HUDEP-2 (cell line): ENCODE results near the gene NTM.

Experiments used
- DNase-seq, 76 experiments: peaks; one replicate each; lab custom pipeline; 2025; ENCODE audit not compliant: unreplicated experiment in 76 of 76; lab: John Stamatoyannopoulos, UW

Gene NTM

GRCh38 chr11:131662317-131662972 is 292.0 kb downstream of the NTM start:
- no peak for DNase-seq

DNA sequence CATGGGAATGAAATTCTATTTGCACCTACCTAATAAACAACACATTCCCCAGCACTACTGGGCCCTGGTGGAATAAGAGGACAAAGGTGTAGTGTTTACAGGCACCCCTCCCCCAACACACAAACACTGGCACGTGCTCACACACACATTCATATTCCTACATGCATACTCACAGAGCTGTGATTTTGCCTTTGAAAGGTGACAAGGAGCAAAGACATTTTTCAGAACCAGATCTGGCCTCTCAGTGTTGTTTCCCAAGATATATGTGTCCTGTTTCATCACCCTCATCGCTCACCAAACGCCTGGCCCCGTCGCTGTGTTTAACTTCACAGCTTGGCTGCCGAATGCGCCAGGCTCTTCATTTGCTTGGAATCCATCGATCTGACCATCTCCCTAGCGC is 292.6 kb downstream of the NTM start:
- DNase-seq = no peak

DNA sequence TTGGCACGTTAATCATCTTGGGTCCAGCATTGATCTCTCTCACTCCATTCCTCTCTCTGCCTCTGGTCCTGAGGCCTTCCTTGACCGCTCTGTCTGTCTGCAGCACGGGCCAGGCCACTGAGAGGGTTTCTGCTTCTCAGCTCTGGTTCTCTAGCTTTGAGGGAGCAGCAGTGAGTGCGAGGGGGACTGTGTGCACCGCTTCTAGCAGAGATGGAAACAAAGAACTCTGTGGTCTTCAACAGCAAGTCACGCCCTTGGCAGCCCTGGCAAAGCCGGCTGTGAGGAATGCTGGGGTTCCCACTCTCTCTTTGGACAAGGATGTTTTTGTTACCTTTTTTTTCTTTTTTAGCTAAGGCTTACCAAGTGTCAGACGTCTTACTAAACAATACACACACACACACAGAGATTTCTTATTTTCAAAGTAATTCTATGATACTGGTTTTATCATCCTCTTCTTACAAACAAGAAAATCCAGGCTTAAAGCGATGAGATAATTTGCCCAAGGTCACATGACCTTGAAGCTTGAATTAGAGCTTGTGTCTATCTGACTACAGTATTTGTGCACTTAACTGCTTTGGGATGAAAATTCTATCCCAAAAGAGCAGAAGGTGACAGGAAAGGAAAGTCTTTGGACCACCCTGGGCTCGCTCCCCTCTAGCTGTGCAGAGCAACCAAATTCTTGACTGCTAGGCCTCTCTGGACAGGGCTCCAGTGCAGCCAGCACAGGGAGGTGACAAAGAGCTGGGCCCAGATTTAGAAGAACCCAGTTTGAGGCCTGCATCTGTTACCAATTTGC is 293.2 kb downstream of the NTM start:
- no peak for DNase-seq

- no peak for DNase-seq
These were observed 293.9 kb downstream of the NTM start for GRCh38 chr11:131664293-131664692.

DNA sequence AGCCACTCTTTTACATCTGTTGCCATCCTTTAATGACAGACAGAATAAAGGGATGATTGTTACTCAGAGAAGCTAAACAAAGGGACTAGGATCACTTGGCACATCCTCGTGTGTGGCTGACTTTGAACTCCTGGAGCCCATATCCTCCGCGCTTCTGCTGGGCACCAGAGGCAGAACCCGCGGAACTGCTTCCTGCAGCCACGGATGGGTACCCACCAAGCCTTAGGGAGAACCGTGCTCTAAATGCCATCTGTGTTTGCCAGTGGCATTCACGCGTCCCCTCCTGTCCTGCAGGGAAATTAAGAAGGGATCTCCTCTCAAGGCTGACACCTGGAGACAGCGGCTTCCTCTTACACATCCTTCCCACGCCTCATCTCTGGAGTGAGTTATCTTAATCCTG is 294.4 kb downstream of the NTM start:
- no peak for DNase-seq

- DNase-seq = no peak
These were observed 295.0 kb downstream of the NTM start for GRCh38 chr11:131665344-131665968.

DNA sequence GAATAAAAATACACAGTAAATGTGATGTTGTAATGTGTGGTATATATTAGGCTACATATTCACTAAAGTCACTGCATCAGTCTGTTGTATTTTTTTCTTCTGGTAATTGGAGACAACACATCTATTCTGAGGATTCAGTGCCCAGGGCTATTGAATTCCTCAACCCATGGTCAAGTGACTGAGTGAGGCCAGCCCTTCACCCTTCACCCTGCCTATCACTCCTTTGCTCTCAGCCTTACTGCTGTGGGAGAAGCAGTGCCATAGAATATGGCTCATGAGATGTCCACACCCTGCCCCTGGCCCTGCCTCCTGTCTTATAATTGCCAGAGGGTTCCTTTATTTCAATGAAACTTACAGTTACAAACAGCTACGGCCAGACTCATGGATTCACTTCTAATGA is 295.6 kb downstream of the NTM start:
- no peak for DNase-seq

DNA sequence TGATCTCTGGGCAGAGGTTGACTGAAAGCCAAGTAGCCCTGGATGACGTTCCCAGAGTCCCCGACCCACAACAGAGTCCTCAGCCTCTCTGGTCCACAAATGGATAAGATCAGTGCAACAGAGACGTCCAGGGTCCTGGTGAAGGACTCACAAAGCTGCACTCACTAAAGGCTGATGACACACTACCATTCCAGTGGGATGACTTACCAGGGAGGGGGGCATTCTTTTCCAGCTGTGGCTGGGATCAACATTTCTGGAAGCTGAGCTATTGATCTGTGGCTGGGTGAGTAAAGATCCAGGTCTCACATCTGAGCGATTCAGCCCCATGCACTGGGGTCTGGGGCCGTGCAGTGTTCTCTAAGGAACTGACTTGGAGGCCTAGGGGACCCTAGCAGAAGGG is 296.2 kb downstream of the NTM start:
- DNase-seq = no peak

DNA sequence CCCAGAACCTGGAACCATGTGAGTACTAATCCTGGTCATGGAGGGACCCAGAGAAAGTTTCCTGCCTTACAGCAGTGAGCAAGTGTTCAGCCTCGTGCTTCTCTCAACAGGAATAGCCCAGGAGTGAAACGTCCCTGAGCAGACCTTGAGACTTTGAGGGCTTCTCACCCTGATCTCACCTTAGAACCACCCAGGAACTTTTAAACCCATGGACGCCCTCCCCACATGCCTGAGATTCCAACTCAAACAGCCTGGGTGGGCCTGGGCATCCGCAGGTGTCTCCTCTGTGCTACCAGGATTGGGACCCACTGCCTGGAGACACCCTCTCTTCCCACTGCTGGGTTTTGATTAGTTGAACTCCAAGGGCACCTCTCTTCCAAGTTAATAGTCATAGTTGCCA is 297.2 kb downstream of the NTM start:
- DNase-seq = no peak

DNA sequence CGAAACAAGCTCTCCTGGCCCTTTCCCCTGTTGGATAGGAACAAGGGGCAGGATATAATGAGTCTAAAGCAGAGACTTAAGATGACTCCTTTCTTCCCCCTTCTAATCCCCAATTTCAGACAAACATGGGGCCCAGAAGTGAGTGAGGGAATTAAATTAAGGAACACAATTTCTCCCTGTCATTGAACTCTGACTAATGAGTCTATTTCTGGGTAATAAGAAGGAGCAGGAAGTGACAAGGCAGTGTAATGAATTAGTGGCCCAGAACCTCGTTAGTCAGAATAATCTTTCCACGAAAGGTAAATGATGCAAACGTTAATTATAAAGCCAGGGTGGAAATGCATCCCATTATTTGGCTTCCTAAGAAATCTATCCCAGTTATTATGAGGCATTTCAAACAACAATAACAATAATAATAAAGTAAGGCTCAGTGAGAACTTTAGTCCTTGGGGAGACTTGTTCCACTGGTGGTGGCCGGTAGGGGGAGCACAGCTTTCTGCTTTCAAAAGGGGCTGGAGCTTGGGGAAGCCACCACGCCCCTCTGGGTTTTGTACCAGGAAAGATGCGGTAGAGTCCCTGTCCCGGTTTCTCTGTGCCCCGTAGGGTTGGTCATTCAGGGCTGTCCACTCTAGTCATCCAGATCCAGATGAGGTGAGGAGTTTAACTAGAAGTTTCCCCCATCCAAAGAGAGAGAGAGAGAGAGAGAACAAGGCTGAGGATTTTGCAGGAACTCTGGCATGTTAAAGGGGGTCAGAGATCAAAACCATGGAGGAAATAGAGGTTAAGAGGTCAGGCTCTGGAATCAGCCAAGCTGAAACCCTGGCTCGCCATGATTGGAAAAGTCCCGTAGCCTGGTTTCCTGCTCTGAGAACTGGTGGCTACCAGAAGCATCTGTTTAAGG is 298.3 kb downstream of the NTM start:
- peak in 44 of 76 experiments; percentile 2 to 56 (median 28) for DNase-seq

GRCh38 chr11:131669401-131669780 is 299.0 kb downstream of the NTM start:
- DNase-seq = no peak

DNA sequence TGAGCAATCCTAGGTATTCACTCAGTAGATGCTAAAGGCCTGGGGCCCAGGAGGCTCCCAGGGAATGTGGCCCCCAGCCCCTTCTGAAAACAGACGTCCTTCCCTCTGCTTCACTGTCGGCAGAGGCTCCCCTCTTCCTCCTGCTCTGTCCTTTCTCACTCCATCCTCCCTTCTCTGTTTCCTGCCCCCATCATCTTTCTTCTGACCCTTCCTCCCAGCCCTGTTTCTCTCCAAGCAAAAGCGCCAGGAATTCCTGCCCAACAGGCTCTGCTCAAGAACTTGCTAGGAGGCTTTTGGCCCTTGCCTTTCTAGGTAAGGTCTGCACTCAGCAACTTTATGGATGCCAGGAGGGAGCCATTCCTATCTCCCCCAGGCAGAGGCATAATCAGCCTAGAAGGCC is 300.5 kb downstream of the NTM start:
- no peak for DNase-seq

- no peak for DNase-seq
These were observed 300.9 kb downstream of the NTM start for GRCh38 chr11:131671320-131671719.

DNA sequence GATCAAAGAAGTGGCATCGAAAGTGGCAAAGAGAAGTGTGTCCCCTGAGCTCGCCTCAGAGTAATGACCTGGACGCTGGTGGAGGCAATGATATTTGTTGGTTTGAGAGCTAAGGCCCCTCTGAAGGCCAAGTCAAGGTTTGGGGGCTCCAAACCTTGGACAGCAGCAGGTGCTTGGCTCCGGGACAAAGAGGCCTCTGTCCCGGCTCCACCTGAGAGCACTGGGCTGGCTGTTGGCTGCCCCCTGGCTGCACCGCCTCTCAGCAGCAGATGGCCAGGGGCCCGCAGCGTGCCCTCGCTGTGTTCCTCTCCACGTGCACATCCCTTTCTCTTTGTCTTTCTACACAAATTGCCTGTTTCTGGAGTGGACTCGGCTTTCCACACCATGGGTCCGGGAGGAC is 301.3 kb downstream of the NTM start:
- no peak for DNase-seq

DNA sequence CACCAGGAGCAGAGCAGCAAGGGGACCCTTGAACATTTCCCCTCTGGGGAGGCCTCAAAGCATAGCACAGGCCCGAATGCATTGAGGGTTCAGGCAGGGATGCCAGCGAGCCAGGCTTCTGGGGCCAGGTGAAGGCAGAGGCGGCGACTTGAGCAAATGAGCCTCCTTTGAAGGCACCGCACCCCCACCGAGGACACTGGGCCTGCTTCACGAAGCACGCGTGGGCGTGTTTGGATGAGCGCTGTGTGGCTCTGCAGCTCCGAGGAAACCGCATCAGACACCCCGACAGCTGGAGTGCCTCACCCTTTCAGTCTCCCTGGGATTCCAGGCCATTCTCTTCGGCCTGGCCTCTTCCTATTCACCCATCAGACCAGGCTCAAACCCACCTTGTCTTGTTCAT is 301.8 kb downstream of the NTM start:
- DNase-seq = no peak

DNA sequence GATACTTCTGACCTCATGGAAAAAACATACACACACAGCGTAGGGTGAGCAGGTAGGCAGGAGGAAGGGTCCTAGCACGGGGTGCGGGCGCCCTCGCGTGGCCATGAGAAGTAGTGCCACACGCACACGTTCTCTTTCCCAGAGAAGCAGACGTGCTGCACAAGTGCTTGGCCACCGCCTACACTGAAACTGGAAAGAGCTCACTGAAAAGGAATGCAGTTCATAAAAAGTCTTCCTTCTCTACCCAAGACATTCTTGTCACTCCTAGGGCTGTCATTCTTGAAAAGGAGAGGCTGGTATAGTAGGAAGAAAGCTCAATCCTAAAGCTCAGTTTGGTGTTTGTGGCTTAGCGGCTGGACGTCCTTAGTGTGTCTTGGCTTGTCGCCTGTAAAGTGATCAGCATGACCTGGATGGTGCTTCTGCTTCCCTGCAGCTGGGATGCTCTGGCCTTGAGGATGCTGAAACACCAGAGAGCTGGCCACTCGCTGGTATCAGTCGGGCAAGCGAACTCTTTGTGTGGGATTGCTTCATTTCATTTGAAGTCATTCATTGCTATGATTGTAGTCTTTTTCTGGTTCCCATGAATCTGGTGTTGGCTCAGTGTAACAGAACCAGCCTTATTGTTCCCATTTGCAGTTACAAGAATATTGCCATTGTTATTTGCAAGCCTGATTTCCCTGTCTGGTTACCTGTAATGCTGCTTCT is 303.8 kb downstream of the NTM start:
- peak in 45 of 76 experiments; percentile 0 to 61 (median 11) for DNase-seq

DNA sequence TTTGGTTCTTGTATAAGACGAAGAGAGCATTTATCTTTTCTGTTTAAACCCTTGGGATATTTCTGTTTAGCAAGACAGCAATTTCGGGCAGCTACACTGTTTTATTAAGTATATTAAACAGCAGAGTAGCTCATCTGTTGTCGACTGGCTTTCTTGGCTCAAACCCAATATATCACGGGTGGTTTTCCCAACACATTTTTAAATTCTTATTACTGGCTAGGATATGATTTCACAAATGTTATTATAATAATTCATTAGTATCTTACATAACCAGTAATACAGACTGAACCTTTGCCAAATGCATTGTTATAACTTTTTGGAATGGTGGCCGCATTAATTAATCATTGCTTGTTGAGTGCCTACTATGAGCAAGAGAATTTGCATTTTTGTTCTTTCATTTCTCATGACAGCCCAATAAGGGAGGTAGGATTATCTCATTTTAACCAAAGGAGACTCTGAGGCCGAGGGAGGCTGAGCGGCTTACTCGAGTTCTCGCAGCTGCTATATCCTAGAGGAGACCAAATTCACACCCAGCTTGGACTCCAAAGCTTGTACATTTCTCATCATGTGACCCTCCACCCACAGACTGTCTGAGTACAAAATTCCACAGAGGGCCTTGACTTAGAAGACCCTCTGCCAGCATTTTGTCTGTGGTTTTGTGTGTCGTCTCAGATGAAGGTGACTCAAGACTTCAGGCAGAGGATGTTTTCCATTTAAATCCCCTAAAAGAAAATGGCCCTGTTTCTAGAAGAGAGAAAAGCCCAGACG is 304.9 kb downstream of the NTM start:
- no peak for DNase-seq

GRCh38 chr11:131677828-131678470 is 307.5 kb downstream of the NTM start:
- no peak for DNase-seq

DNA sequence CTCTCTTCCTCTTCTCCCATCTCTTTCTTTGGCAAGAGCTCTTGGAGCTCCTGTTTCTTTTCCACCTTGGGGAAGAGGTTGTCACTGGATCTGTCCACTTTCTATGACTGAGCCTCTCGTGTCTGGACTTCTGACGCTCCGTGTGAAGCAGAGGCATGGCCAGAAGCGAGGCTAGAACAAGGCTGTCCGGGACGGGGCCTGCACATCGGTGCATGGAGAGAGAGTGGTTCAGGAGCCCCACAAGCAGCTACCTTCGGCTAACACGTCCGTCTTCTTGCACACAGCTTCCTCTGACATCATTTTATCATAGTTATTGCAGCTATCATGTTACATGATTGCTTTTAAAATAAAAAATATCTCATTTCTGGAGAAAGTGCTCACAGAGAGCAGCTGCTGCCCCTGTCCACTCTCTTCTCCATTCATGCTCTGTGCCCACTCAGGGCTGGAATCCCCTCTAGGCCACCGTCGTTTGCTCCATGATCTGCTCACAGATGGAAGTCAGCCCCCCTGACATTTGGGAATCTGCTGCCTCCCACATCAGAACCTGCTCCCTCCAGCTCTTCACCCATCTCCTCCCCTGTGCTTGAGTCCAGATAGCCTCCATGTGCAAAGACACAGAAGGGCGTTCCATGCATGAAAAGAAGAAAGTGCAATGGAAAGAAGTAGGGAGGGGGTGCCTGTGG is 308.4 kb downstream of the NTM start:
- DNase-seq = no peak
